HUES6 (cell line): ENCODE data around the gene ALPL.

ENCODE experiments used
- H3K27ac ChIP-seq: 2 replicates; pipeline ENCODE4 v1.7.0; 2013; ENCODE audit warnings: low read depth, mild to moderate bottlenecking, low read length, inconsistent platforms
- H3K27me3 ChIP-seq: 2 replicates; pipeline ENCODE4 v1.6.1; 2013; ENCODE audit warnings: low read length; ENCODE audit not compliant: control insufficient read depth, insufficient read depth
- H3K36me3 ChIP-seq: 2 replicates; pipeline ENCODE4 v1.6.1; 2013; ENCODE audit warnings: low read length; ENCODE audit not compliant: control insufficient read depth, insufficient read depth
- H3K4me1 ChIP-seq: 2 replicates; pipeline ENCODE4 v1.6.1; 2013; ENCODE audit warnings: low read length; ENCODE audit not compliant: control insufficient read depth, insufficient read depth
- H3K4me3 ChIP-seq: 2 replicates; pipeline ENCODE4 v1.5.1; 2013; ENCODE audit warnings: low read depth, low read length
- H3K9ac ChIP-seq: one replicate; pipeline ENCODE4 v1.6.1; 2013; ENCODE audit warnings: mild to moderate bottlenecking, low read length
- H3K9me3 ChIP-seq: 2 replicates; pipeline ENCODE4 v1.6.1; 2013; ENCODE audit warnings: low read depth, low read length; ENCODE audit not compliant: control insufficient read depth, insufficient read depth

The ALPL gene

GRCh38 chr1:21603177-21604138 is 94.2 kb downstream of the ALPL start:
- peaks cover 11% of the 10 kb centered on the region for H3K4me1 ChIP-seq

GRCh38 chr1:21604208-21604957 is 95.2 kb downstream of the ALPL start:
- no peak overlapping the region for H3K27ac ChIP-seq
- H3K36me3 ChIP-seq = no peaks in the 10 kb centered on the region
- H3K9ac ChIP-seq = no peak overlapping the region
- peaks cover 17% of the 10 kb centered on the region for H3K4me1 ChIP-seq
- no peak overlapping the region for H3K4me3 ChIP-seq
- H3K27me3 ChIP-seq = no peaks in the 10 kb centered on the region
- no peaks in the 10 kb centered on the region for H3K9me3 ChIP-seq

More at GRCh38 chr1:21603177-21604138, 94.2 kb downstream of the ALPL start:
- H3K27me3 ChIP-seq = no peaks in the 10 kb centered on the region
- H3K9ac ChIP-seq = no peak overlapping the region
- no peak overlapping the region for H3K27ac ChIP-seq
- no peak overlapping the region for H3K4me3 ChIP-seq
- H3K36me3 ChIP-seq = no peaks in the 10 kb centered on the region
- H3K9me3 ChIP-seq = no peaks in the 10 kb centered on the region

- H3K36me3 ChIP-seq = no peaks in the 10 kb centered on the region
- H3K9ac ChIP-seq = no peak overlapping the region
- H3K4me1 ChIP-seq = peaks cover 17% of the 10 kb centered on the region
- H3K27ac ChIP-seq = no peak overlapping the region
- H3K9me3 ChIP-seq = no peaks in the 10 kb centered on the region
- H3K27me3 ChIP-seq = no peaks in the 10 kb centered on the region
- H3K4me3 ChIP-seq = no peak overlapping the region
Measured at GRCh38 chr1:21605012-21605715, 95.9 kb downstream of the ALPL start.

- Histone ChIP-seq H3K4me3 (no peak overlapping the region), H3K4me1 (peaks cover 17% of the 10 kb centered on the region), H3K36me3 (no peaks in the 10 kb centered on the region), H3K9me3 (no peaks in the 10 kb centered on the region), H3K27ac (no peak overlapping the region), H3K27me3 (no peaks in the 10 kb centered on the region), H3K9ac (no peak overlapping the region)
Measured at GRCh38 chr1:21605964-21606705, 96.9 kb downstream of the ALPL start.

GRCh38 chr1:21607549-21608529 is 98.6 kb downstream of the ALPL start:
- no peaks in the 10 kb centered on the region for H3K36me3 ChIP-seq
- H3K27ac ChIP-seq = no peak overlapping the region
- no peaks in the 10 kb centered on the region for H3K27me3 ChIP-seq
- H3K9ac ChIP-seq = no peak overlapping the region
- peak overlapping the region; percentile 22; the same call in 1 of the 2 replicates for H3K4me3 ChIP-seq
- peaks cover 17% of the 10 kb centered on the region for H3K4me1 ChIP-seq
- H3K9me3 ChIP-seq = no peaks in the 10 kb centered on the region

- peaks cover 17% of the 10 kb centered on the region for H3K4me1 ChIP-seq
- H3K4me3 ChIP-seq = no peak overlapping the region
- no peaks in the 10 kb centered on the region for H3K9me3 ChIP-seq
- no peak overlapping the region for H3K9ac ChIP-seq
- H3K36me3 ChIP-seq = no peaks in the 10 kb centered on the region
- no peaks in the 10 kb centered on the region for H3K27me3 ChIP-seq
- no peak overlapping the region for H3K27ac ChIP-seq
Measured at GRCh38 chr1:21608798-21609197, 99.6 kb downstream of the ALPL start.

GRCh38 chr1:21610027-21610426 is 100.8 kb downstream of the ALPL start:
- no peak overlapping the region for H3K4me3 ChIP-seq
- no peaks in the 10 kb centered on the region for H3K27me3 ChIP-seq
- H3K9me3 ChIP-seq = no peaks in the 10 kb centered on the region
- no peaks in the 10 kb centered on the region for H3K36me3 ChIP-seq
- peaks cover 17% of the 10 kb centered on the region for H3K4me1 ChIP-seq
- no peak overlapping the region for H3K9ac ChIP-seq
- no peak overlapping the region for H3K27ac ChIP-seq

GRCh38 chr1:21610989-21611785 is 102.0 kb downstream of the ALPL start:
- H3K9ac ChIP-seq = no peak overlapping the region
- no peak overlapping the region for H3K4me3 ChIP-seq
- H3K9me3 ChIP-seq = no peaks in the 10 kb centered on the region
- H3K27me3 ChIP-seq = no peaks in the 10 kb centered on the region
- H3K4me1 ChIP-seq = peaks cover 17% of the 10 kb centered on the region
- H3K27ac ChIP-seq = no peak overlapping the region
- no peaks in the 10 kb centered on the region for H3K36me3 ChIP-seq

GRCh38 chr1:21612057-21612456 is 102.8 kb downstream of the ALPL start:
- H3K27me3 ChIP-seq = no peaks in the 10 kb centered on the region
- no peaks in the 10 kb centered on the region for H3K9me3 ChIP-seq
- H3K9ac ChIP-seq = no peak overlapping the region
- no peak overlapping the region for H3K4me3 ChIP-seq
- H3K4me1 ChIP-seq = peaks cover 16% of the 10 kb centered on the region
- no peaks in the 10 kb centered on the region for H3K36me3 ChIP-seq
- no peak overlapping the region for H3K27ac ChIP-seq
